Mesothelial cell of epicardium (in vitro differentiated cells): ENCODE measurements around the gene OSCP1. TPM values are rescaled to one million over a fixed set of nuclear protein-coding genes. Genes with fewer than 3 reads are reported as not detected.

ENCODE experiments used
- DNase-seq, 2 experiments: peaks; one replicate each; pipeline ENCODE4 v3.0.0; 2021; ENCODE audit warnings: low spot score in 2 of 2; ENCODE audit not compliant: unreplicated experiment in 2 of 2
- H3K27ac Mint-ChIP-seq: 2 replicates; pipeline ENCODE4 v1.8.0; 2021; ENCODE audit warnings: mixed read lengths
- H3K27me3 Mint-ChIP-seq: 2 replicates; pipeline ENCODE4 v1.8.0; 2021; ENCODE audit warnings: low read depth, mixed read lengths
- H3K36me3 Mint-ChIP-seq: 2 replicates; pipeline ENCODE4 v1.8.0; 2021; ENCODE audit warnings: mixed read lengths
- H3K4me1 Mint-ChIP-seq: 2 replicates; pipeline ENCODE4 v1.8.0; 2021; ENCODE audit warnings: mixed read lengths
- H3K4me3 Mint-ChIP-seq: 2 replicates; pipeline ENCODE4 v1.8.0; 2021; ENCODE audit warnings: mild to moderate bottlenecking, moderate library complexity, mixed read lengths
- H3K9me3 Mint-ChIP-seq: 2 replicates; pipeline ENCODE4 v1.8.0; 2021; ENCODE audit warnings: mixed read lengths
- CTCF ChIP-seq: fragments of 200-600 bp; sonication (generic); IDR thresholded peaks from one replicate; pipeline ENCODE4 v1.5.0; 2021; ENCODE audit warnings: antibody characterized with exemption; ENCODE audit not compliant: unreplicated experiment
- total RNA-seq: library from RNA; stranded (reverse); gene quantifications from 3 replicates; pipeline ENCODE4 v1.2.1, GENCODE V29; 2021

Gene OSCP1
- total RNA-seq, 1 donor from 2014 or later = 7.0 TPM

DNA sequence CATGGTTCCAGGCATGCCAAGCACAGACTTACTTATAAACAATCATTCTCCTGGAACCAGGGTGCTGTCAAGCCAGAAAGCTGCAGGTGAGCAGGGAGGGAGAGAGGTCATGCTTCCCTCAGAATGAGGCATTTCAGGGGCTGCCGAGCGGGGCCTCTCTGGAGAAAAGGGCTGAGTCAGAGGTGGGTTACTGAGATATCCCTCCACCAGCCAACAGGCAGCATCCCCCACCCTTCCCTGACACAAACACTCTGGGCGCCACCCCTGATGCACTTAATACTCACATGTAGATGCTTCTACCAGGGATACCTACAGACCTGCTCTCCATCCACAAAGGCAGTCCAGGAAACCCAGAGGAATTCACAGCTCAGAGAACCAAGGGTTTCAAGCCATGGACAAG, 77.6 kb downstream of the OSCP1 start:
- peak overlapping the region; percentile 93 for H3K27ac Mint-ChIP-seq
- no peaks in the 10 kb centered on the region for H3K9me3 Mint-ChIP-seq
- no peaks in the 10 kb centered on the region for H3K27me3 Mint-ChIP-seq
- TF ChIP-seq CTCF = no peak
- peaks cover 38% of the 10 kb centered on the region for H3K4me1 Mint-ChIP-seq
- H3K4me3 Mint-ChIP-seq = no peak overlapping the region
- no peaks in the 10 kb centered on the region for H3K36me3 Mint-ChIP-seq
- DNase-seq = no peak

DNA sequence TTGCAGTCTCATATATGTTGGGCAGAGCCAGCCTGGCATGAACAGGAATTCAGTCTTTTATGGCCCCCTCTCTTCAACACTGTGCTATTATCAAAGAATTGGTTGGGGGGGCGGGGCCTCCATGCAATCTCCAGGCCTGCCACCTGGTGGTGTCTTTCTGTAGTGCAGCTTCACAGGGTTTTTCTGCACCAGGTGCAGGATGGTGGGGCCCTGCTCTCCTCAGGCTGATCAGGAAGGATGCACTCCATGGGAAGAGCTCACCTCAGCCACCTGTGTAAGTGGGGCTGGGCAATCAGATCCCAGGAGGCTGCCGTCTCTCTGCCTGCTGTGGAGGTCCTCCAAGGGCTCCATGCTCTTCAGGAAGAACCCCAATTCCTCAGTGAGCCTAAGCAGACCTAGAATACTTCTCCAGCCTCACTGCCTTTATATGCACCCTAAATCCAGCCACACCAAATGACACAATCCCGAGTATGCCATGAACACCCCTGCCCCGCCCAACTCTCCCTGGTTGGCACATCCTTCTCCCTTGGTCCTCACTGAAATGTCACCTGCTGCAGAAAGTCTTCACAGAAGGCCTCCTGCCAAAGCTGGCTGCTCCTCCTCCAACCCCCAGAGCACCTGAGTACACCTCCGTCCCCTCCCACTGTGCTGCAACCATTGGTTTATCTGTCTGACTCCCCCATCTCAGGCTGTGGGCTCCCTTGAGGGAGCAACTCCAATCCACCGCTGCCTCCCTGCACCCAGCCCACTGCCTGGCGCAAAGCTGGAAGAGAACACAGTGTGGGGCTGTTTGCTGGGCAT, 81.0 kb downstream of the OSCP1 start:
- H3K27ac Mint-ChIP-seq = peak overlapping the region; percentile 63
- H3K36me3 Mint-ChIP-seq = no peaks in the 10 kb centered on the region
- no peaks in the 10 kb centered on the region for H3K9me3 Mint-ChIP-seq
- TF ChIP-seq CTCF = peak; percentile 98
- peak; percentile 67 to 92 for DNase-seq
- no peaks in the 10 kb centered on the region for H3K27me3 Mint-ChIP-seq
- no peak overlapping the region for H3K4me3 Mint-ChIP-seq
- peaks cover 34% of the 10 kb centered on the region for H3K4me1 Mint-ChIP-seq

Other genes with a start within 250 kb of the OSCP1 start
- 117 to 121 TPM (median 119 TPM) in 3 replicates for gene THRAP3, start 226.0 kb downstream of the OSCP1 start, total RNA-seq
- 44.3 to 47.1 TPM (median 47.0 TPM) in 3 replicates for gene SH3D21, start 144.1 kb downstream of the OSCP1 start, total RNA-seq
- gene EVA1B, start 126.8 kb downstream of the OSCP1 start, total RNA-seq = 78.1 to 80.4 TPM (median 80.4 TPM) in 3 replicates
- 40.1 to 43.6 TPM (median 42.7 TPM) in 3 replicates for gene STK40, start 64.5 kb downstream of the OSCP1 start, total RNA-seq
- 24.7 to 26.1 TPM (median 26.0 TPM) in 3 replicates for gene LSM10, start 52.5 kb downstream of the OSCP1 start, total RNA-seq
- 48.0 to 55.5 TPM (median 53.6 TPM) in 3 replicates for gene MRPS15, start 13.9 kb upstream of the OSCP1 start, total RNA-seq
- 2.5 to 4.0 TPM (median 2.8 TPM) in 3 replicates for gene CSF3R, start 32.5 kb upstream of the OSCP1 start, total RNA-seq